Measurements from ENCODE around the gene TIAM2.

The TIAM2 gene

GRCh38 chr6:155147958-155148663 lies 153.0 kb downstream of the TIAM2 start:
- no peak overlapping the region for H3K4me3 ChIP-seq (ENCODE audit: control insufficient read depth, low read depth, low read length)
- no peak for DNase-seq (ENCODE audit: low read depth)
- no peak for TF ChIP-seq CTCF (IDR thresholded peaks at IDR 0.05; ENCODE audit: control insufficient read depth, insufficient read depth, low read depth, low read length, missing control alignments)

DNA sequence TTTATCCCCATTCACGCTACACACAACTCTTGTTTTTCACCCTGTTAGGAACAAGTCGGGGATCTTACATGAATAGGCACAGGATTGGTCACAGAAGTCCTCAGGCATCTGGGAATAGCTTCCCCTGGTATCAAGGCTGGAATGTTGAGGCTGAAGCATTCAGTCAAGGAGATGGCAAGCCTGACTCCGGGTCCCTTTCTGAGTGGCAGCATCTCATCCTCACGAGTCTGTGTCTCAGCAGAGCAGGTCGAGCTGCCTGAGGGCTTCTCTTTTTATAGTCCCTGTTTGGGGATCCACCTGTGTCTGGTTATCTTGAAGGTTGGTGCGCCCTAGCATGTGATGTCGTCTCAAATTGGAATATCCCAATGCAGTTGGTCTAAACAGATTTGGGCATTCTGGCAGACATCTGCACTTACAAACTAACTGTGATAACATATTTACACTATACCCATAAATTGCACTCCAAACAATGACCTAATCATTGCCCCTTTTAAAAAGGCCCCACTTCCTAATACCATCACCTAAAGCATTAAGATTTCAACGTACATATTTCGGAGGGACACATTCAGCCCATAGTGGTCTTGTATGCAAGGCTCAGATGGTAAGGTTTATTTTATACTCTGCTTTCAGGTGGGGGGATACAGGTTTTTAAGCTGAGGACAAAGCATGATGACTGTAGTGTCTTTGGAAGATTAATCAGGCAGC lies 156.0 kb downstream of the TIAM2 start:
- no peak overlapping the region for H3K4me3 ChIP-seq (ENCODE audit: control insufficient read depth, low read depth, low read length)
- no peak for TF ChIP-seq CTCF (IDR thresholded peaks at IDR 0.05; ENCODE audit: control insufficient read depth, insufficient read depth, low read depth, low read length, missing control alignments)
- DNase-seq (ENCODE audit: low read depth) = no peak

GRCh38 chr6:155152211-155153076 lies 157.3 kb downstream of the TIAM2 start:
- no peak for DNase-seq (ENCODE audit: low read depth)
- no peak for TF ChIP-seq CTCF (IDR thresholded peaks at IDR 0.05; ENCODE audit: control insufficient read depth, insufficient read depth, low read depth, low read length, missing control alignments)
- no peak overlapping the region for H3K4me3 ChIP-seq (ENCODE audit: control insufficient read depth, low read depth, low read length)

DNA sequence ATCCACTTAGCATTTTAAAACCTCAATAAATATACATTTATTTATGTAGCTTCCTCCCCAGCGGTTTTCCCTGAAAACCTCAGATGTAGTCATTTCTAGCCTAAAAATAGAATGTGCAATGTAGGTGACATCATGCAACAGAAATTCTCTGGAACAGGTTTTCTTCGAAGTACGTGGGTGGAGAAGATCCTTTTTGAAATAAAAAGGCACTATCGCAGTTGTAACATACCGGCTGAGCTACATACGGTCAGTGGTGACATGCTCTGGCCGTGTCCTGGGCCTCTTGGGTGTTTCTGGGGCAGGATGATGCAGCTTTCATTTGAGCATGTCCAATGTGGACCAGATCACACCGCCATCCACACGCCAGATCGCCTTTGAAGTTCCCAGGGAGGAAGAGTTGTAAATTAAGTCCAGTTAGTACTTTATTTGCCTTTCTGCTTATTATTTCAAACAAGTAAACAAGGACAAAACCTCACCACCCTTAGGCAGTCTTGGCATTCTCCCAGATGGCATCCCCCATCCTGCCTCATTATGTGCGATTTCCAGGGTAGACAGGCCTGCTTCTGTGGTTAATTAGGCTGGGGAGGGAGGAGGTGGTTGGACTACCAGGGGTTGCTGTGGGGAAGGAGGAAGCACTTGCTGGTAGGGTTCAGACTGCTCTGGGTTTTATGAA lies 159.2 kb downstream of the TIAM2 start:
- DNase-seq (ENCODE audit: low read depth) = peak; percentile 73
- H3K4me3 ChIP-seq (ENCODE audit: control insufficient read depth, low read depth, low read length) = no peak overlapping the region
- no peak for TF ChIP-seq CTCF (IDR thresholded peaks at IDR 0.05; ENCODE audit: control insufficient read depth, insufficient read depth, low read depth, low read length, missing control alignments)

- TF ChIP-seq CTCF (IDR thresholded peaks at IDR 0.05; ENCODE audit: control insufficient read depth, insufficient read depth, low read depth, low read length, missing control alignments) = no peak
- DNase-seq (ENCODE audit: low read depth) = no peak
Measured at GRCh38 chr6:155155787-155156447, 160.8 kb downstream of the TIAM2 start.

GRCh38 chr6:155157101-155157500 lies 162.0 kb downstream of the TIAM2 start:
- TF ChIP-seq CTCF (IDR thresholded peaks at IDR 0.05; ENCODE audit: control insufficient read depth, insufficient read depth, low read depth, low read length, missing control alignments) = no peak
- no peak for DNase-seq (ENCODE audit: low read depth)
- H3K4me3 ChIP-seq (ENCODE audit: control insufficient read depth, low read depth, low read length) = no peak overlapping the region

More at GRCh38 chr6:155155787-155156447, 160.8 kb downstream of the TIAM2 start:
- H3K4me3 ChIP-seq (ENCODE audit: control insufficient read depth, low read depth, low read length) = no peak overlapping the region
